SK-N-SH (cell line): ENCODE measurements around the gene MPST. TPM values are rescaled to one million over a fixed set of nuclear protein-coding genes. Genes with fewer than 3 reads are reported as not detected.

Source experiments
- CTCF ChIA-PET: fragments of 300-600, 350-600 bp; formaldehyde crosslinking; extraction: SDS; loops from one replicate; lab custom pipeline; 2021; lab: Yijun Ruan, JAX
- POLR2A ChIA-PET: fragments of 350-600 bp; sonication (Branson Sonifier 250); formaldehyde crosslinking; extraction: SDS; loops from one replicate; lab custom pipeline; 2020; ENCODE audit warnings: antibody characterized with exemption, inconsistent platforms; lab: Yijun Ruan, JAX
- DNase-seq: peaks from one replicate; pipeline ENCODE4 v3.0.0; 2012
- H2AFZ ChIP-seq: fragments of 200-600 bp; sonication (generic); 2 replicates; pipeline ENCODE4 v1.8.1; 2016; ENCODE audit warnings: antibody characterized with exemption, mild to moderate bottlenecking, low read depth
- H3F3A ChIP-seq: fragments of 200-600 bp; sonication (generic); replicated peaks from 2 replicates; pipeline ENCODE3; 2016; ENCODE audit warnings: antibody characterized with exemption, mild to moderate bottlenecking; ENCODE audit not compliant: insufficient read depth
- H3K27ac ChIP-seq, 2 experiments: fragments of 200-500 bp in 1 of 2; fragments of 200-600 bp in 1 of 2; sonication (Bioruptor generic) in 1 of 2; sonication (generic), shearing (Covaris generic) in 1 of 2; 2 replicates each; pipeline versions ENCODE4 v1.5.1 to v1.6.1; 2014 to 2016; ENCODE audit warnings: low read depth in 2 of 2, inconsistent platforms in 1 of 2, low read length in 1 of 2, mild to moderate bottlenecking in 1 of 2, mixed read lengths in 1 of 2
- H3K27me3 ChIP-seq: fragments of 200-600 bp; sonication (generic), shearing (Covaris generic); 2 replicates; pipeline ENCODE4 v1.6.1; 2016; ENCODE audit warnings: mixed run types; ENCODE audit not compliant: insufficient read depth
- H3K36me3 ChIP-seq, 2 experiments: fragments of 200-500 bp in 1 of 2; fragments of 200-600 bp in 1 of 2; sonication (Bioruptor generic) in 1 of 2; sonication (generic) in 1 of 2; replicated peaks in 1 of 2; 2 replicates each; pipeline versions ENCODE3 to v1.5.1; 2014 to 2016; ENCODE audit warnings: low read length in 1 of 2, mild to moderate bottlenecking in 1 of 2; ENCODE audit not compliant: insufficient read depth in 2 of 2, control insufficient read depth in 1 of 2
- H3K4me1 ChIP-seq, 2 experiments: fragments of 200-500 bp in 1 of 2; fragments of 200-600 bp in 1 of 2; sonication (Bioruptor generic) in 1 of 2; sonication (generic), shearing (Covaris generic) in 1 of 2; 2 replicates each; pipeline versions ENCODE4 v1.5.1 to v1.6.1; 2014 to 2016; ENCODE audit warnings: low read depth in 1 of 2, low read length in 1 of 2, mixed run types in 1 of 2; ENCODE audit not compliant: insufficient read depth in 2 of 2, control insufficient read depth in 1 of 2
- H3K4me2 ChIP-seq: fragments of 200-600 bp; sonication (generic), shearing (Covaris generic); 2 replicates; pipeline ENCODE4 v1.6.1; 2017; ENCODE audit warnings: mixed run types
- H3K4me3 ChIP-seq, 2 experiments: fragments of 200-500 bp in 1 of 2; fragments of 200-600 bp in 1 of 2; sonication (Bioruptor generic) in 1 of 2; sonication (generic), shearing (Covaris generic) in 1 of 2; 2 replicates each; pipeline versions ENCODE4 v1.5.1 to v1.8.1; 2014 to 2016; ENCODE audit warnings: low read depth in 2 of 2, inconsistent platforms in 1 of 2, low read length in 1 of 2, mild to moderate bottlenecking in 1 of 2, mixed read lengths in 1 of 2, moderate library complexity in 1 of 2
- H3K79me2 ChIP-seq: fragments of 200-600 bp; sonication (generic); 2 replicates; pipeline ENCODE4 v1.8.1; 2017; ENCODE audit warnings: mild to moderate bottlenecking; ENCODE audit not compliant: insufficient read depth
- H3K9ac ChIP-seq: fragments of 200-600 bp; sonication (generic); 2 replicates; pipeline ENCODE4 v1.6.1; 2017; ENCODE audit warnings: mixed run types
- H3K9me2 ChIP-seq: fragments of 200-600 bp; sonication (generic); 2 replicates; pipeline ENCODE4 v1.6.1; 2017; ENCODE audit warnings: mixed run types
- H3K9me3 ChIP-seq: fragments of 200-600 bp; sonication (generic); 2 replicates; pipeline ENCODE4 v1.6.1; 2017; ENCODE audit warnings: mixed run types, mild to moderate bottlenecking, moderate library complexity
- H4K20me1 ChIP-seq: fragments of 200-600 bp; sonication (generic); 2 replicates; pipeline ENCODE4 v1.6.1; 2017; ENCODE audit warnings: mild to moderate bottlenecking, mixed run types; ENCODE audit not compliant: insufficient read depth
- FOXJ3 ChIP-seq: sonication (generic); formaldehyde crosslinking; IDR thresholded peaks from 2 replicates; pipeline ENCODE4 v1.5.1; 2020; ENCODE audit warnings: mild to moderate bottlenecking, missing genetic modification reagents
- GABPA ChIP-seq: IDR thresholded peaks from 2 replicates; pipeline ENCODE4 v1.4.0; 2012; ENCODE audit warnings: low read depth, mild to moderate bottlenecking
- MEF2A ChIP-seq: IDR thresholded peaks from 2 replicates; pipeline ENCODE4 v1.4.0; 2012; ENCODE audit warnings: low read depth, borderline replicate concordance
- NRF1 ChIP-seq: IDR thresholded peaks from 2 replicates; pipeline ENCODE4 v1.6.1; 2012; ENCODE audit warnings: low read depth, mild to moderate bottlenecking, low read length
- RAD21 ChIP-seq: IDR thresholded peaks from 2 replicates; pipeline ENCODE4 v1.6.1; 2012; ENCODE audit warnings: mild to moderate bottlenecking, low read length
- RXRA ChIP-seq: IDR thresholded peaks from 2 replicates; pipeline ENCODE4 v1.4.0; 2012; ENCODE audit warnings: low read depth, mild to moderate bottlenecking, borderline replicate concordance
- TEAD4 ChIP-seq: IDR thresholded peaks from 2 replicates; pipeline ENCODE4 v1.4.0; 2012; ENCODE audit warnings: mild to moderate bottlenecking, borderline replicate concordance; ENCODE audit not compliant: insufficient read depth
- WGBS: methylation state at CpG from one replicate; pipeline ENCODE4 v1.1.6; 2017; ENCODE audit warnings: low lambda C conversion rate; 5-methylcytosine and 5-hydroxymethylcytosine counted together
- polyA plus RNA-seq, 3 experiments: library from polyadenylated mRNA; depleted of rRNA; stranded (reverse); fragments of >200 nt; gene quantifications; 2 replicates each; pipeline ENCODE4 v1.2.3, GENCODE V29; 2012
- TF ChIP-seq, protein P1 (sequence below): fragments of 150-350 bp; IDR thresholded peaks from 2 replicates; pipeline ENCODE4 v1.6.1; 2016; ENCODE audit warnings: mild to moderate bottlenecking, low read depth, low read length
- TF ChIP-seq, protein P2 (sequence below): fragments of 150-350 bp; IDR thresholded peaks from 2 replicates; pipeline ENCODE4 v1.6.1; 2017; ENCODE audit warnings: antibody characterized with exemption, low read length, low read depth, borderline replicate concordance
- TF ChIP-seq, protein P3 (sequence below): IDR thresholded peaks from 2 replicates; pipeline ENCODE4; 2012

MPST gene
- polyA plus RNA-seq, 1 of the 3 experiments (the other 2 are of a cell fraction): 60.4 TPM

DNA sequence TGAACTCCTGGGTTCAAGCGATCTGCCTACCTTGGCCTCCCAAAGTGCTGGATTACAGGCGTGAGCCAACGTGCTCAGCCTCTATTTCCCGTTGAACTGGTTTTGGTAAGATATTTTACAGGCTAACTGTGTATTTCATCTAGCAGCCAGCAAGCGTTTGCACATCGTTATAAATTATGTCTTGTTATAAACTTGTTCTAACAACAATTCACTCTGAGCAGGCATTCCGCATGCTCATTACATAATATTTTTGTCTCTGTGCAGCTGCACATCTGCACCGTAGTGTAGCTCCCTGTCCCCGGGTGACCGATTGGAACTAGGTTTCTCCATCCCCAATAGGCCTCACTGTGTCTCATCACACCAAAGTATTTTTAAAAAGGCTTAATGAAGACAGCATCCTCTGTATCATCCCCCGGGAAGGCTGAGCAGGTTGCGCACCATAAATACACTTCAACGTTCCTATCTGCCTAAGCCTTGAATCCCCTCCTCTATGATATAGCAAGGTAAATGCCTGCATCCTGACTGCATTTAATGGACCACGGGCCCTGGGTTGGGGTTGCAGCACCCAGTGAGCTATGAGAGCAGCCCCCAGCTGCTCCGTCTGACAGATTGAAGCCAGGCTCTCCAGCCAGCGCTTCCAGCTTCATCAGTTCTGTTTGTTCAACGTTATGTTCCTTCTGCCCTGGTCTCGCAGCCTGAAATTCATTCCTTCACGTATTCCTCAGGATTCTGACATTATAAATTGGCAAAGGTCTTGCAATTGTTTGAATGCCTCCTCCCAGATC is 48.0 kb upstream of the MPST start:
- Histone ChIP-seq H3K36me3 (no peaks in the 10 kb centered on the region), H3K79me2 (no peaks in the 10 kb centered on the region), H3K27ac (no peak overlapping the region), H3K9me3 (no peaks in the 10 kb centered on the region), H3K4me3 (no peak overlapping the region), H3K4me1 (no peaks in the 10 kb centered on the region), H3K9ac (no peak overlapping the region), H3F3A (no peaks in the 10 kb centered on the region), H4K20me1 (no peaks in the 10 kb centered on the region), H2AFZ (no peak overlapping the region), H3K27me3 (peaks cover 28% of the 10 kb centered on the region; the same call in 1 of the 2 replicates), H3K9me2 (no peaks in the 10 kb centered on the region), H3K4me2 (no peak overlapping the region)
- TF ChIP-seq RAD21: no peak
- TF ChIP-seq, protein P1, sequence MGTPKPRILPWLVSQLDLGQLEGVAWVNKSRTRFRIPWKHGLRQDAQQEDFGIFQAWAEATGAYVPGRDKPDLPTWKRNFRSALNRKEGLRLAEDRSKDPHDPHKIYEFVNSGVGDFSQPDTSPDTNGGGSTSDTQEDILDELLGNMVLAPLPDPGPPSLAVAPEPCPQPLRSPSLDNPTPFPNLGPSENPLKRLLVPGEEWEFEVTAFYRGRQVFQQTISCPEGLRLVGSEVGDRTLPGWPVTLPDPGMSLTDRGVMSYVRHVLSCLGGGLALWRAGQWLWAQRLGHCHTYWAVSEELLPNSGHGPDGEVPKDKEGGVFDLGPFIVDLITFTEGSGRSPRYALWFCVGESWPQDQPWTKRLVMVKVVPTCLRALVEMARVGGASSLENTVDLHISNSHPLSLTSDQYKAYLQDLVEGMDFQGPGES: no peak
- POLR2A ChIA-PET: no interaction called here
- no peak for DNase-seq
- CTCF ChIA-PET: interaction anchor here (0.9 to 1.5 kb wide), 6 partner anchors 10 to 214 kb away, joined by 3 to 5 read pairs (median 4); no protein-coding TSS in a partner anchor
- 70% methylated on average over 19 of the region's 19 CpGs for WGBS

DNA sequence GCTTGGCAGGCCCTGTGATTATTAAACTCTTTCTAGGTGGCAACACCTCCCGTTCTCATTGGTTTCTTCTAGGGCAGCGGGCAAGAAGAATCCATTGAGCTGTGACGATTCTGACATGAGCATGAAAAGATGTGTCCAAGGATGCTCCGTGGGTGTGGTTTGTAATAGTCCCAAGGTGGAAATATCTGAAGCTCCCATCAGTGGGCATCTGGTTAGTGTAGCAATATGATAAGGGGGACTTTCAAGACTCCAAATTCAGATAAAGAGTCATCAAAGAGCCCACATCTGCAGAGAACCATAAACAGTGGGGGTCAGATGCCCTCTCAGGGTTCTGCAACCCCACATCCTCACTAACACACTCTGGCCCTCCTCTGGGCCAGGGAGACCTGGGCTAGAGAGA is 42.9 kb upstream of the MPST start:
- H4K20me1 ChIP-seq: no peaks in the 10 kb centered on the region
- H3K4me3 ChIP-seq: no peak overlapping the region
- no peak overlapping the region for H3K9ac ChIP-seq
- no peaks in the 10 kb centered on the region for H3F3A ChIP-seq
- POLR2A ChIA-PET: no interaction called here
- no peak overlapping the region for H3K27ac ChIP-seq
- H3K79me2 ChIP-seq: no peaks in the 10 kb centered on the region
- H3K9me2 ChIP-seq: no peaks in the 10 kb centered on the region
- H3K27me3 ChIP-seq: peaks cover 14% of the 10 kb centered on the region; the same call in 1 of the 2 replicates
- H3K36me3 ChIP-seq: no peaks in the 10 kb centered on the region
- H3K4me2 ChIP-seq: no peak overlapping the region
- H2AFZ ChIP-seq: no peak overlapping the region
- no peaks in the 10 kb centered on the region; a peak in 1 of 4 replicates for H3K4me1 ChIP-seq
- CTCF ChIA-PET: interaction anchor here (0.9 to 6.1 kb wide), 20 partner anchors 8 to 465 kb away, joined by 3 to 57 read pairs (median 4); no protein-coding TSS in a partner anchor
- DNase-seq: no peak
- no peaks in the 10 kb centered on the region for H3K9me3 ChIP-seq
- no peak for TF ChIP-seq NRF1
- TF ChIP-seq TEAD4: no peak
- TF ChIP-seq, protein P2, sequence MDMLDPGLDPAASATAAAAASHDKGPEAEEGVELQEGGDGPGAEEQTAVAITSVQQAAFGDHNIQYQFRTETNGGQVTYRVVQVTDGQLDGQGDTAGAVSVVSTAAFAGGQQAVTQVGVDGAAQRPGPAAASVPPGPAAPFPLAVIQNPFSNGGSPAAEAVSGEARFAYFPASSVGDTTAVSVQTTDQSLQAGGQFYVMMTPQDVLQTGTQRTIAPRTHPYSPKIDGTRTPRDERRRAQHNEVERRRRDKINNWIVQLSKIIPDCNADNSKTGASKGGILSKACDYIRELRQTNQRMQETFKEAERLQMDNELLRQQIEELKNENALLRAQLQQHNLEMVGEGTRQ: no peak
- TF ChIP-seq RXRA: no peak
- no peak for TF ChIP-seq GABPA
- TF ChIP-seq, protein P1: no peak
- TF ChIP-seq FOXJ3: no peak
- TF ChIP-seq, protein P3, sequence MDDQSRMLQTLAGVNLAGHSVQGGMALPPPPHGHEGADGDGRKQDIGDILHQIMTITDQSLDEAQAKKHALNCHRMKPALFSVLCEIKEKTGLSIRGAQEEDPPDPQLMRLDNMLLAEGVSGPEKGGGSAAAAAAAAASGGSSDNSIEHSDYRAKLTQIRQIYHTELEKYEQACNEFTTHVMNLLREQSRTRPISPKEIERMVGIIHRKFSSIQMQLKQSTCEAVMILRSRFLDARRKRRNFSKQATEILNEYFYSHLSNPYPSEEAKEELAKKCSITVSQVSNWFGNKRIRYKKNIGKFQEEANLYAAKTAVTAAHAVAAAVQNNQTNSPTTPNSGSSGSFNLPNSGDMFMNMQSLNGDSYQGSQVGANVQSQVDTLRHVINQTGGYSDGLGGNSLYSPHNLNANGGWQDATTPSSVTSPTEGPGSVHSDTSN: no peak
- TF ChIP-seq MEF2A: no peak
- WGBS: 93% methylated on average over 4 of the region's 4 CpGs
